Endothelial cell of umbilical vein (primary cell): Measurements from ENCODE around the gene KCNQ1OT1.

Experiments
- EZH2 ChIP-seq: IDR thresholded peaks from 2 replicates; pipeline ENCODE4 v1.6.1; 2012; ENCODE audit warnings: borderline replicate concordance, low read depth, mild to moderate bottlenecking, moderate library complexity, low read length, inconsistent platforms; ENCODE audit not compliant: severe bottlenecking
- GATA2 ChIP-seq: IDR thresholded peaks from 2 replicates; pipeline ENCODE4 v1.7.0; 2011; ENCODE audit warnings: low read depth, mild to moderate bottlenecking, moderate library complexity, mixed read lengths, low read length; ENCODE audit not compliant: insufficient read length, insufficient read depth
- POLR2A ChIP-seq: IDR thresholded peaks from 2 replicates; pipeline ENCODE4 v1.6.1; 2012; ENCODE audit warnings: low read depth, mild to moderate bottlenecking, control low read depth, low read length
- TF ChIP-seq, protein P1 (sequence below), 2 donors: IDR thresholded peaks; 1 replicate in 1 of 2; 2 replicates in 1 of 2; pipeline ENCODE4 v1.5.1; 2011; ENCODE audit warnings: low read length in 2 of 2, mild to moderate bottlenecking in 2 of 2, moderate library complexity in 2 of 2, control low read depth in 1 of 2, inconsistent platforms in 1 of 2, low read depth in 1 of 2; ENCODE audit not compliant: insufficient read depth in 1 of 2; ENCODE audit errors: extremely low read depth in 1 of 2
- TF ChIP-seq, protein P2 (sequence below): IDR thresholded peaks from 2 replicates; pipeline ENCODE4 v1.6.1; 2011; ENCODE audit not compliant: insufficient read depth, insufficient read length

DNA sequence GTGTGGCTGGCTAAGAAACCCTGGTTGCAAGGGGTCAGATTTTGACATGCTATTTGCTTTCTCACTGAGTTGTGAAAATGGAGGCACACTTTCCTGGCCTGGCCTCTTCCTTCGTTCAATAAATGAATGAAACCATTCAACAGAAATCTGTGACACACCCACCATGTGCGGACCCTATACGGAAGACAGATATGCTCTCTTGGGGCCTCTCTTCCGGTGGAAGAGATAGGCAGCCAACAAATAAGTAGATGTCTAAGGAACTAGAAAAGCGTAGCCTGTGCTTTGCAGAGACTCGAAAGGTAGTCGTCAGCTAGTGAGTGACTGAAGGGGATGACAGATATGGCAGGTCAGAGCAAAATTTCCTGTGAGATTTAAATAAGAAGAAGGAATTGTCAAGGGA lies 5.3 kb downstream of the KCNQ1OT1 start:
- TF ChIP-seq, protein P1, sequence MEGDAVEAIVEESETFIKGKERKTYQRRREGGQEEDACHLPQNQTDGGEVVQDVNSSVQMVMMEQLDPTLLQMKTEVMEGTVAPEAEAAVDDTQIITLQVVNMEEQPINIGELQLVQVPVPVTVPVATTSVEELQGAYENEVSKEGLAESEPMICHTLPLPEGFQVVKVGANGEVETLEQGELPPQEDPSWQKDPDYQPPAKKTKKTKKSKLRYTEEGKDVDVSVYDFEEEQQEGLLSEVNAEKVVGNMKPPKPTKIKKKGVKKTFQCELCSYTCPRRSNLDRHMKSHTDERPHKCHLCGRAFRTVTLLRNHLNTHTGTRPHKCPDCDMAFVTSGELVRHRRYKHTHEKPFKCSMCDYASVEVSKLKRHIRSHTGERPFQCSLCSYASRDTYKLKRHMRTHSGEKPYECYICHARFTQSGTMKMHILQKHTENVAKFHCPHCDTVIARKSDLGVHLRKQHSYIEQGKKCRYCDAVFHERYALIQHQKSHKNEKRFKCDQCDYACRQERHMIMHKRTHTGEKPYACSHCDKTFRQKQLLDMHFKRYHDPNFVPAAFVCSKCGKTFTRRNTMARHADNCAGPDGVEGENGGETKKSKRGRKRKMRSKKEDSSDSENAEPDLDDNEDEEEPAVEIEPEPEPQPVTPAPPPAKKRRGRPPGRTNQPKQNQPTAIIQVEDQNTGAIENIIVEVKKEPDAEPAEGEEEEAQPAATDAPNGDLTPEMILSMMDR (IDR thresholded peaks at IDR 0.05; ENCODE audit: extremely low read depth in 1 of 2, insufficient read depth in 1 of 2, low read depth in 1 of 2, low read length in 2 of 2), result no peak
- TF ChIP-seq POLR2A (no peak), EZH2 (no peak), GATA2 (no peak)
- TF ChIP-seq, protein P2, sequence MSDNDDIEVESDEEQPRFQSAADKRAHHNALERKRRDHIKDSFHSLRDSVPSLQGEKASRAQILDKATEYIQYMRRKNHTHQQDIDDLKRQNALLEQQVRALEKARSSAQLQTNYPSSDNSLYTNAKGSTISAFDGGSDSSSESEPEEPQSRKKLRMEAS, result no peak
